ENCODE data around the gene RASIP1. TPM values are rescaled to one million over a fixed set of nuclear protein-coding genes. Genes with fewer than 3 reads are reported as not detected.

Gene RASIP1
- total and polyA plus RNA-seq, 2 of the 8 experiments (the other 6 are each of a cell fraction or from before 2014, with no cell fraction given), result 9.3 to 11.4 TPM

- Histone ChIP-seq H3K23me2 (ENCODE audit: low read depth, low read length) (peaks cover 15% of the 10 kb centered on the region), H3K79me1 (ENCODE audit: low read depth, low read length) (peaks cover 14% of the 10 kb centered on the region), H3K4me1 (replicated peaks in 1 of 4; ENCODE audit: control insufficient read depth in 3 of 4, insufficient read depth in 4 of 4, low read length in 3 of 4) (peaks cover 8 to 11% (median 10%) of the 10 kb centered on the region in 4 experiments), H4K91ac (replicated peaks; ENCODE audit: insufficient read length, low read length) (no peak overlapping the region), H2BK15ac (ENCODE audit: low read length) (no peak overlapping the region), H4K20me1 (replicated peaks in 1 of 2; ENCODE audit: control insufficient read depth in 1 of 2, insufficient read depth in 2 of 2, low read length in 2 of 2) (peaks cover 3 to 7% of the 10 kb centered on the region in 2 experiments), H3K9me3 (ENCODE audit: insufficient read depth in 2 of 2, low read depth in 1 of 2, low read length in 1 of 2) (no peaks in the 10 kb centered on the region), H3K18ac (ENCODE audit: extremely low read depth, low read length) (no peak overlapping the region), H3K23ac (ENCODE audit: insufficient read length) (no peak overlapping the region), H2BK120ac (replicated peaks; ENCODE audit: low read depth, low read length) (no peak overlapping the region), H4K5ac (ENCODE audit: insufficient read length, low read depth, low read length) (no peak overlapping the region), H3K79me2 (ENCODE audit: control insufficient read depth in 1 of 2, insufficient read depth in 2 of 2, low read length in 2 of 2) (peaks cover 3 to 27% of the 10 kb centered on the region in 2 experiments; a peak in 3 of 4 replicates), H3K56ac (replicated peaks; ENCODE audit: insufficient read length, low read depth, low read length) (no peak overlapping the region), H3K9ac (replicated peaks in 1 of 4; ENCODE audit: extremely low read depth in 1 of 4, low read depth in 3 of 4, low read length in 3 of 4) (no peak overlapping the region), H3K4me3 (ENCODE audit: extremely low read depth in 1 of 4, insufficient read depth in 2 of 4, low read depth in 3 of 4, low read length in 4 of 4) (no peak overlapping the region), H2BK20ac (ENCODE audit: low read length) (no peak overlapping the region), H3K14ac (ENCODE audit: insufficient read length) (no peak overlapping the region), H3K27me3 (replicated peaks in 1 of 4; ENCODE audit: control insufficient read depth in 3 of 4, extremely low read depth in 1 of 4, insufficient read depth in 3 of 4, low read length in 3 of 4) (no peaks in the 10 kb centered on the region), H3K27ac (ENCODE audit: low read depth, low read length) (no peak overlapping the region), H2AFZ (ENCODE audit: low read length) (no peak overlapping the region), H3K4ac (replicated peaks; ENCODE audit: insufficient read length, low read depth, low read length) (no peak overlapping the region), H4K8ac (ENCODE audit: extremely low read depth, insufficient read depth, low read length) (no peak overlapping the region), H3K36me3 (ENCODE audit: control insufficient read depth in 2 of 4, insufficient read depth in 4 of 4, low read length in 3 of 4) (peaks cover 11 to 30% (median 15%) of the 10 kb centered on the region in 4 experiments), H2BK5ac (ENCODE audit: low read depth, low read length) (no peak overlapping the region), H2BK12ac (ENCODE audit: low read depth, low read length) (no peak overlapping the region), H3K4me2 (ENCODE audit: insufficient read depth in 1 of 2, low read depth in 2 of 2, low read length in 2 of 2) (no peak overlapping the region; a peak in 1 of 4 replicates), H2AK5ac (ENCODE audit: low read depth, low read length) (no peak overlapping the region)
- CTCF ChIA-PET (ENCODE audit: partially characterized antibody), result no interaction called here
- POLR2A ChIA-PET (ENCODE audit: partially characterized antibody), result interaction anchor here (1.5 to 5.6 kb wide), 4 partner anchors 9 to 53 kb away, joined by 9 to 30 read pairs (median 10); partner anchors contain the start of gene FUT2
- FAIRE-seq (no peak), DNase-seq (ENCODE audit: low read depth in 1 of 2, low spot score in 2 of 2) (no peak)
- 87% methylated on average over 4 of the region's 4 CpGs; no CpG with 5 or more reads in 1 of the 2 experiments for WGBS, 2 experiments (ENCODE audit: extremely low coverage in 1 of 2, insufficient coverage in 1 of 2, insufficient read length in 1 of 2, insufficient replicate concordance in 2 of 2, low coverage in 1 of 2, low lambda C conversion rate in 2 of 2, missing lambda C conversion rate in 1 of 2)
- TF ChIP-seq HDAC2 (IDR thresholded peaks at IDR 0.05; ENCODE audit: borderline replicate concordance in 1 of 2, low read depth in 2 of 2, low read length in 2 of 2) (no peak), RBBP5 (IDR thresholded peaks at IDR 0.05; ENCODE audit: borderline replicate concordance, low read depth, low read length) (no peak), HDAC6 (IDR thresholded peaks at IDR 0.05; ENCODE audit: low read depth, low read length) (no peak), SP4 (IDR thresholded peaks at IDR 0.05; ENCODE audit: low read length) (no peak), SIRT6 (IDR thresholded peaks at IDR 0.05; ENCODE audit: low read length) (no peak), TBP (IDR thresholded peaks at IDR 0.05; ENCODE audit: low read depth, low read length) (no peak), SIX5 (IDR thresholded peaks at IDR 0.05; ENCODE audit: low read depth, low read length) (no peak), USF2 (IDR thresholded peaks at IDR 0.05; ENCODE audit: low read length) (no peak), SP1 (IDR thresholded peaks at IDR 0.05; ENCODE audit: low read depth, low read length) (no peak), BCL11A (IDR thresholded peaks at IDR 0.05; ENCODE audit: low read depth in 2 of 2, low read length in 2 of 2) (no peak), JUN (IDR thresholded peaks at IDR 0.05; ENCODE audit: low read depth, low read length) (no peak), RFX5 (IDR thresholded peaks at IDR 0.05; ENCODE audit: borderline replicate concordance, low read depth, low read length) (no peak), CHD2 (IDR thresholded peaks at IDR 0.05; ENCODE audit: low read length) (no peak)
Measured at GRCh38 chr19:48749571-48750198, 9.3 kb upstream of the RASIP1 start.

All from H1 (cell line).